HepG2 (cell line): ENCODE data around the gene HSPA1A. TPM values are rescaled to one million over a fixed set of nuclear protein-coding genes. Genes with fewer than 3 reads are reported as not detected.
A peak's percentile ranks its signal among the peaks of the same experiment; 100 is the strongest.

Experiments used
- AHR ChIP-seq: IDR thresholded peaks from 2 replicates; pipeline ENCODE4 v1.6.1; 2018; ENCODE audit warnings: missing genetic modification reagents, missing compliant biosample characterization
- ATM ChIP-seq: fragments of 450-650 bp; IDR thresholded peaks from 2 replicates; pipeline ENCODE4 v1.7.1; 2017; ENCODE audit warnings: mild to moderate bottlenecking, borderline replicate concordance
- CENPT ChIP-seq: sonication (generic); formaldehyde crosslinking; IDR thresholded peaks from 2 replicates; pipeline ENCODE4 v1.8.0; 2022; ENCODE audit warnings: low read depth, mild to moderate bottlenecking, moderate library complexity, missing genetic modification reagents
- ELF4 ChIP-seq: sonication (generic); formaldehyde crosslinking; IDR thresholded peaks from 2 replicates; pipeline ENCODE4 v1.5.0; 2020; ENCODE audit warnings: missing genetic modification reagents, mild to moderate bottlenecking, moderate library complexity, borderline replicate concordance
- FOXM1 ChIP-seq: sonication (generic); formaldehyde crosslinking; IDR thresholded peaks from 2 replicates; pipeline ENCODE4 v1.5.0; 2020; ENCODE audit warnings: missing genetic modification reagents
- GTF3A ChIP-seq: sonication (generic); formaldehyde crosslinking; conservative IDR thresholded peaks from 2 replicates; pipeline ENCODE4 v1.4.0; 2020; ENCODE audit warnings: mild to moderate bottlenecking, missing genetic modification reagents
- HBP1 ChIP-seq: IDR thresholded peaks from 2 replicates; pipeline ENCODE4 v1.6.1; 2016; ENCODE audit warnings: low read depth, control low read depth
- ISL2 ChIP-seq: sonication (generic); formaldehyde crosslinking; IDR thresholded peaks from 2 replicates; pipeline ENCODE4 v1.5.0; 2020; ENCODE audit warnings: missing genetic modification reagents
- KDM1A ChIP-seq: IDR thresholded peaks from 2 replicates; pipeline ENCODE4 v1.6.1; 2016; ENCODE audit warnings: missing compliant biosample characterization
- MZF1 ChIP-seq: sonication (generic); formaldehyde crosslinking; IDR thresholded peaks from 2 replicates; pipeline ENCODE4 v1.8.1; 2023; ENCODE audit warnings: mild to moderate bottlenecking, missing genetic modification reagents, borderline replicate concordance
- NCOA1 ChIP-seq: sonication (generic); formaldehyde crosslinking; IDR thresholded peaks from 2 replicates; pipeline ENCODE4 v1.9.0; 2021; ENCODE audit warnings: missing genetic modification reagents
- NCOR1 ChIP-seq: fragments of 200-600 bp; sonication (generic); IDR thresholded peaks from 2 replicates; pipeline ENCODE4 v1.7.0; 2017; ENCODE audit warnings: antibody characterized with exemption, low read length, borderline replicate concordance
- THAP7 ChIP-seq: sonication (generic); formaldehyde crosslinking; IDR thresholded peaks from 2 replicates; pipeline ENCODE4 v1.8.1; 2023; ENCODE audit warnings: mild to moderate bottlenecking, missing genetic modification reagents
- TSC22D2 ChIP-seq: sonication (generic); formaldehyde crosslinking; IDR thresholded peaks from 2 replicates; pipeline ENCODE4 v1.5.1; 2020; ENCODE audit warnings: missing genetic modification reagents, mild to moderate bottlenecking, borderline replicate concordance
- U2AF1 ChIP-seq: fragments of 200-400 bp; formaldehyde crosslinking; optimal IDR thresholded peaks from 2 replicates; pipeline ENCODE3; 2017; ENCODE audit warnings: mild to moderate bottlenecking, low read depth, low read length
- U2AF2 ChIP-seq: fragments of 200-400 bp; formaldehyde crosslinking; IDR thresholded peaks from 2 replicates; pipeline ENCODE4 v1.6.1; 2017; ENCODE audit warnings: low read depth, mild to moderate bottlenecking, low read length
- ZBTB20 ChIP-seq: sonication (generic); formaldehyde crosslinking; IDR thresholded peaks from 2 replicates; pipeline ENCODE4 v1.8.1; 2023; ENCODE audit warnings: missing genetic modification reagents, low read depth, mild to moderate bottlenecking, borderline replicate concordance
- ZFP36 ChIP-seq: fragments of 150-350 bp; IDR thresholded peaks from 2 replicates; pipeline ENCODE4 v1.6.1; 2018; ENCODE audit warnings: borderline replicate concordance, low read length, low read depth; ENCODE audit not compliant: partially characterized antibody
- ZNF263 ChIP-seq: sonication (generic); formaldehyde crosslinking; IDR thresholded peaks from 2 replicates; pipeline ENCODE4 v1.4.0; 2020; ENCODE audit warnings: missing genetic modification reagents
- ZNF451 ChIP-seq: sonication (generic); formaldehyde crosslinking; IDR thresholded peaks from 2 replicates; pipeline ENCODE4 v1.5.0; 2020; ENCODE audit warnings: mild to moderate bottlenecking, missing genetic modification reagents
- ZNF550 ChIP-seq: sonication (generic); formaldehyde crosslinking; IDR thresholded peaks from 2 replicates; pipeline ENCODE4 v1.4.0; 2020; ENCODE audit warnings: mild to moderate bottlenecking, missing genetic modification reagents, borderline replicate concordance
- ZNF576 ChIP-seq: sonication (generic); formaldehyde crosslinking; IDR thresholded peaks from 2 replicates; pipeline ENCODE4 v1.4.0; 2020; ENCODE audit warnings: mild to moderate bottlenecking, missing genetic modification reagents
- ZNF598 ChIP-seq: sonication (generic); formaldehyde crosslinking; IDR thresholded peaks from 2 replicates; pipeline ENCODE4 v1.5.1; 2020; ENCODE audit warnings: mild to moderate bottlenecking, missing genetic modification reagents, borderline replicate concordance
- ZNF660 ChIP-seq: sonication (generic); formaldehyde crosslinking; IDR thresholded peaks from 2 replicates; pipeline ENCODE4 v1.5.1; 2020; ENCODE audit warnings: mild to moderate bottlenecking, low read depth, missing genetic modification reagents, borderline replicate concordance
- ZNF746 ChIP-seq: sonication (generic); formaldehyde crosslinking; IDR thresholded peaks from 2 replicates; pipeline ENCODE4 v1.8.0; 2022; ENCODE audit warnings: mild to moderate bottlenecking, missing genetic modification reagents
- polyA plus RNA-seq, 8 experiments: library from polyadenylated mRNA; depleted of rRNA in 3 of 8; stranded (reverse) in 7 of 8; unstranded in 1 of 8; fragments of >200 nt; fragmentation: Illumina TruSeq in 4 of 8; extraction: Trizol in 4 of 8; gene quantifications; 2 replicates each; pipeline versions ENCODE4 v1.2.1 to v1.2.3, GENCODE V29; 2011 to 2016; ENCODE audit warnings: low read depth in 4 of 8, missing spikeins in 1 of 8, mixed read lengths in 1 of 8; ENCODE audit not compliant: insufficient read depth in 1 of 8
- total RNA-seq, 5 experiments: library from RNA; depleted of rRNA; stranded (reverse); fragments of >200 nt; fragmentation: Illumina TruSeq; extraction: Trizol; gene quantifications; 2 replicates each; pipeline ENCODE4 v1.2.3, GENCODE V29; 2016; ENCODE audit warnings: low read depth in 1 of 5
- TF ChIP-seq, protein P1 (sequence below): sonication (generic); formaldehyde crosslinking; IDR thresholded peaks from 2 replicates; pipeline ENCODE4 v1.9.0; 2021; ENCODE audit warnings: missing genetic modification reagents, borderline replicate concordance

Gene HSPA1A
- total and polyA plus RNA-seq, 2 of the 13 experiments (the other 11 are each of a cell fraction or from before 2014, with no cell fraction given) = 44.5 to 85.0 TPM

DNA sequence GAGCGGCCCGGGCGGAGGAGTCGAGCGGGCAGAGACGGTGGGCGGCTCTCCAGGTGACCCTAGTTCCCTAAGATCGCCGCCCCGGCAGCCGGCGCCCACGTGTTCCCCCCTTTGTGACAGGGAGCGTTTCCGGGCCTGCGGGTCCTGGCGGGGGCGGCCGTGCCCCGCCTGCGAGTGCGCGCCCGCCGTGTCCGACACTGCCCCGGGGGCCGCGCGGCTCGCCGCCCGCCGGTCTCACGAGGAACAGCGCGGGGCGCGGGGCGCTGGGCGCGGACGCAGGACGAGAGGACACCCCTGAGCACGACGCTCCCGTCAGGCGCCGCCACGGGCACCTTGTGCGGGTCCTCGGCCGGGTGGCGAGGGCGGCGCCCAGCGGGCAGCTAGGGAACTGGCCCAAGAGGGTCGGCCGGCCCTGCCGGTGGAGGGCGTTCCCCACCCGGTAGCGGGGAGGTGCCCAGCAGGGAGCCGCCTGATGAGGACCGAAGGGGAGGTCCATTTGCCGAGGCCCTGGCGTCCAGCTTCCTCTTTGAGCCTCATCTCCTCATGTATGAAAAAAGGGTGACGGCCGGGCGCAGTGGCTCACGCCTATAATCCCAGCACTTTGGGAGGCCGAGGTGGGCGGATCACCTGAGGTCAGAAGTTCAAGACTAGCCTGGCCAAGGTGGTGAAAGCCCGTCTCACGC is 19.6 kb upstream of the HSPA1A start, which contains the start of gene VARS1 (continued):
- peak; percentile 56; the same call in 1 of the 2 replicates for TF ChIP-seq ZNF451 (CRISPR knock-in tag)
- TF ChIP-seq CENPT = peak; percentile 89; the same call in 1 of the 2 replicates
- 0 out of 2 replicates have a peak, but pooled peaks have one; percentile 40 for TF ChIP-seq HBP1
- TF ChIP-seq, protein P1, sequence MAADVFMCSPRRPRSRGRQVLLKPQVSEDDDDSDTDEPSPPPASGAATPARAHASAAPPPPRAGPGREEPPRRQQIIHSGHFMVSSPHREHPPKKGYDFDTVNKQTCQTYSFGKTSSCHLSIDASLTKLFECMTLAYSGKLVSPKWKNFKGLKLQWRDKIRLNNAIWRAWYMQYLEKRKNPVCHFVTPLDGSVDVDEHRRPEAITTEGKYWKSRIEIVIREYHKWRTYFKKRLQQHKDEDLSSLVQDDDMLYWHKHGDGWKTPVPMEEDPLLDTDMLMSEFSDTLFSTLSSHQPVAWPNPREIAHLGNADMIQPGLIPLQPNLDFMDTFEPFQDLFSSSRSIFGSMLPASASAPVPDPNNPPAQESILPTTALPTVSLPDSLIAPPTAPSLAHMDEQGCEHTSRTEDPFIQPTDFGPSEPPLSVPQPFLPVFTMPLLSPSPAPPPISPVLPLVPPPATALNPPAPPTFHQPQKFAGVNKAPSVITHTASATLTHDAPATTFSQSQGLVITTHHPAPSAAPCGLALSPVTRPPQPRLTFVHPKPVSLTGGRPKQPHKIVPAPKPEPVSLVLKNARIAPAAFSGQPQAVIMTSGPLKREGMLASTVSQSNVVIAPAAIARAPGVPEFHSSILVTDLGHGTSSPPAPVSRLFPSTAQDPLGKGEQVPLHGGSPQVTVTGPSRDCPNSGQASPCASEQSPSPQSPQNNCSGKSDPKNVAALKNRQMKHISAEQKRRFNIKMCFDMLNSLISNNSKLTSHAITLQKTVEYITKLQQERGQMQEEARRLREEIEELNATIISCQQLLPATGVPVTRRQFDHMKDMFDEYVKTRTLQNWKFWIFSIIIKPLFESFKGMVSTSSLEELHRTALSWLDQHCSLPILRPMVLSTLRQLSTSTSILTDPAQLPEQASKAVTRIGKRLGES (CRISPR knock-in tag) = no peak
- peak; percentile 82; the same call in 1 of the 2 replicates for TF ChIP-seq ELF4 (CRISPR knock-in tag)
- TF ChIP-seq ZNF746 (CRISPR knock-in tag) = no peak
- TF ChIP-seq ZNF550 (CRISPR knock-in tag) = no peak
- peak; percentile 35; the same call in 1 of the 2 replicates for TF ChIP-seq ZNF263 (CRISPR knock-in tag)
- TF ChIP-seq ZBTB20 = no peak
- no peak; the same call in 1 of the 2 replicates for TF ChIP-seq GTF3A (CRISPR knock-in tag)
- TF ChIP-seq ZNF660 (CRISPR knock-in tag) = no peak
- TF ChIP-seq KDM1A (CRISPR knock-in tag) = no peak
- TF ChIP-seq MZF1 (CRISPR knock-in tag) = no peak
- TF ChIP-seq TSC22D2 (CRISPR knock-in tag) = no peak
- TF ChIP-seq U2AF2 = no peak
- TF ChIP-seq NCOA1 (CRISPR knock-in tag) = no peak
- TF ChIP-seq THAP7 (CRISPR knock-in tag) = peak; percentile 83
- peak; percentile 51; the same call in 1 of the 2 replicates for TF ChIP-seq ISL2
- TF ChIP-seq ZNF598 = peak; percentile 65; the same call in 1 of the 2 replicates
- TF ChIP-seq FOXM1 (CRISPR knock-in tag) = peak; percentile 81; the same call in 1 of the 2 replicates
- no peak for TF ChIP-seq NCOR1
- TF ChIP-seq AHR (CRISPR knock-in tag) = no peak
- no peak for TF ChIP-seq ZFP36
- TF ChIP-seq ZNF576 (CRISPR knock-in tag) = peak; percentile 98
- no peak for TF ChIP-seq U2AF1
- TF ChIP-seq ATM = no peak
